ENCODE data around the gene EVX2.

GRCh38 chr2:176101842-176102241, 18.1 kb upstream of the EVX2 start:
- TF ChIP-seq CTCF (IDR thresholded peaks at IDR 0.05; ENCODE audit: low read length) (no peak), EZH2 (IDR thresholded peaks at IDR 0.05; ENCODE audit: borderline replicate concordance, low read length) (no peak)

Measured in OCI-LY1 (cell line).